H9 (cell line): ENCODE results near the gene NTN3. TPM values are rescaled to one million over a fixed set of nuclear protein-coding genes. Genes with fewer than 3 reads are reported as not detected.

Experiments
- DNase-seq: peaks from one replicate; pipeline ENCODE4 v3.0.0-alpha.2; 2017
- H2AFZ ChIP-seq: one replicate; pipeline ENCODE4 v1.6.1; 2013; ENCODE audit warnings: mild to moderate bottlenecking, low read length, control low read depth, moderate library complexity
- H2AK5ac ChIP-seq: 2 replicates; pipeline ENCODE4 v1.6.1; 2013; ENCODE audit warnings: low read length, control low read depth, mixed read lengths; ENCODE audit not compliant: insufficient read length
- H2BK120ac ChIP-seq: one replicate; pipeline ENCODE4 v1.6.1; 2013; ENCODE audit warnings: low read depth, mild to moderate bottlenecking, low read length, control low read depth, inconsistent platforms; ENCODE audit not compliant: poor library complexity, severe bottlenecking
- H2BK12ac ChIP-seq: 2 replicates; pipeline ENCODE4 v1.6.1; 2013; ENCODE audit warnings: low read length, control low read depth, mixed read lengths, low read depth; ENCODE audit not compliant: insufficient read length
- H2BK15ac ChIP-seq: 2 replicates; pipeline ENCODE4 v1.6.1; 2013; ENCODE audit warnings: low read depth, low read length, control low read depth
- H2BK20ac ChIP-seq: one replicate; pipeline ENCODE4 v1.6.1; 2013; ENCODE audit warnings: low read depth, mild to moderate bottlenecking, low read length, control low read depth, inconsistent platforms; ENCODE audit not compliant: poor library complexity, severe bottlenecking
- H2BK5ac ChIP-seq: 2 replicates; pipeline ENCODE4 v1.6.1; 2013; ENCODE audit warnings: low read length, control low read depth, mixed read lengths; ENCODE audit not compliant: insufficient read length
- H3K14ac ChIP-seq: 2 replicates; pipeline ENCODE4 v1.6.1; 2013; ENCODE audit warnings: low read length, control low read depth; ENCODE audit not compliant: insufficient read depth
- H3K18ac ChIP-seq: 2 replicates; pipeline ENCODE4 v1.6.1; 2013; ENCODE audit warnings: low read depth, mild to moderate bottlenecking, mixed read lengths, low read length, control low read depth; ENCODE audit not compliant: insufficient read length
- H3K23ac ChIP-seq: 2 replicates; pipeline ENCODE4 v1.6.1; 2013; ENCODE audit warnings: low read length, control low read depth, mixed read lengths, low read depth; ENCODE audit not compliant: insufficient read length
- H3K23me2 ChIP-seq: 2 replicates; pipeline ENCODE4 v1.6.1; 2013; ENCODE audit warnings: low read depth, mild to moderate bottlenecking, mixed read lengths, low read length, control low read depth; ENCODE audit not compliant: insufficient read length, poor library complexity, severe bottlenecking
- H3K27ac ChIP-seq: 2 replicates; pipeline ENCODE4 v1.5.1; 2013; ENCODE audit warnings: low read length, control low read depth, mixed read lengths, low read depth; ENCODE audit not compliant: insufficient read length
- H3K27me3 ChIP-seq: 2 replicates; pipeline ENCODE4 v1.6.1; 2013; ENCODE audit warnings: low read length, control low read depth, inconsistent platforms; ENCODE audit not compliant: insufficient read depth
- H3K4ac ChIP-seq: 2 replicates; pipeline ENCODE4 v1.6.1; 2013; ENCODE audit warnings: low read depth, mild to moderate bottlenecking, control low read depth, inconsistent platforms, low read length, moderate library complexity
- H3K4me1 ChIP-seq: 2 replicates; pipeline ENCODE4 v1.6.1; 2013; ENCODE audit warnings: low read length, control low read depth, inconsistent platforms; ENCODE audit not compliant: insufficient read depth
- H3K4me2 ChIP-seq: 2 replicates; pipeline ENCODE4 v1.6.1; 2013; ENCODE audit warnings: low read length, control low read depth, mixed read lengths; ENCODE audit not compliant: insufficient read length, insufficient read depth
- H3K56ac ChIP-seq: 2 replicates; pipeline ENCODE4 v1.6.1; 2013; ENCODE audit warnings: low read depth, mild to moderate bottlenecking, mixed read lengths, low read length, control low read depth; ENCODE audit not compliant: insufficient read length
- H3K79me1 ChIP-seq: 2 replicates; pipeline ENCODE4 v1.6.1; 2013; ENCODE audit warnings: low read depth, mild to moderate bottlenecking, moderate library complexity, low read length, control low read depth, inconsistent platforms; ENCODE audit not compliant: insufficient read depth, poor library complexity, severe bottlenecking
- H3K79me2 ChIP-seq: 2 replicates; pipeline ENCODE4 v1.6.1; 2013; ENCODE audit warnings: low read length, control low read depth, inconsistent platforms; ENCODE audit not compliant: insufficient read depth
- H3K9ac ChIP-seq: 2 replicates; pipeline ENCODE4 v1.6.1; 2013; ENCODE audit warnings: low read length, control low read depth, mixed read lengths; ENCODE audit not compliant: insufficient read length; ENCODE audit errors: extremely low read depth
- H3K9me3 ChIP-seq: one replicate; pipeline ENCODE4 v1.6.1; 2013; ENCODE audit warnings: low read depth, low read length, inconsistent platforms; ENCODE audit not compliant: control insufficient read depth
- H3T11ph ChIP-seq: one replicate; pipeline ENCODE4 v1.6.1; 2013; ENCODE audit warnings: mild to moderate bottlenecking, low read length, control low read depth, inconsistent platforms
- H4K20me1 ChIP-seq: one replicate; pipeline ENCODE4 v1.6.1; 2013; ENCODE audit not compliant: control insufficient read depth, insufficient read length, insufficient read depth
- H4K5ac ChIP-seq: 2 replicates; pipeline ENCODE4 v1.6.1; 2013; ENCODE audit warnings: low read depth, mild to moderate bottlenecking, mixed read lengths, low read length, control low read depth; ENCODE audit not compliant: insufficient read length
- H4K8ac ChIP-seq: replicated peaks from 2 replicates; pipeline ENCODE4 v1.6.1; 2013; ENCODE audit warnings: low read length, control low read depth, mixed read lengths, low read depth; ENCODE audit not compliant: insufficient read length
- H4K91ac ChIP-seq: 2 replicates; pipeline ENCODE4 v1.6.1; 2013; ENCODE audit warnings: low read depth, mild to moderate bottlenecking, moderate library complexity, mixed read lengths, low read length, control low read depth; ENCODE audit not compliant: insufficient read length
- H3K27ac Mint-ChIP-seq, 3 experiments: 2 replicates in 2 of 3; 3 replicates in 1 of 3; pipeline ENCODE4 v1.8.0; 2020 to 2021; ENCODE audit warnings: mixed read lengths in 3 of 3, mild to moderate bottlenecking in 1 of 3, moderate library complexity in 1 of 3
- H3K27me3 Mint-ChIP-seq: 2 replicates; pipeline ENCODE4 v1.8.0; 2021; ENCODE audit warnings: low read depth, mild to moderate bottlenecking, moderate library complexity, mixed read lengths
- H3K36me3 Mint-ChIP-seq, 3 experiments: 2 replicates in 2 of 3; 3 replicates in 1 of 3; pipeline ENCODE4 v1.8.0; 2020 to 2021; ENCODE audit warnings: low read depth in 3 of 3, mixed read lengths in 3 of 3; ENCODE audit not compliant: insufficient read depth in 1 of 3
- H3K4me1 Mint-ChIP-seq, 2 experiments: 2 replicates each; pipeline ENCODE4 v1.8.0; 2020; ENCODE audit warnings: mixed read lengths in 2 of 2
- H3K4me3 Mint-ChIP-seq, 2 experiments: 2 replicates in 1 of 2; 3 replicates in 1 of 2; pipeline ENCODE4 v1.8.0; 2020 to 2021; ENCODE audit warnings: mild to moderate bottlenecking in 2 of 2, mixed read lengths in 2 of 2, moderate library complexity in 1 of 2
- H3K9me3 Mint-ChIP-seq, 2 experiments: 2 replicates in 1 of 2; 3 replicates in 1 of 2; pipeline ENCODE4 v1.8.0; 2020; ENCODE audit warnings: mild to moderate bottlenecking in 2 of 2, mixed read lengths in 2 of 2, moderate library complexity in 1 of 2
- CTCF ChIP-seq: fragments of 200-600 bp; sonication (generic); conservative IDR thresholded peaks from 3 replicates; pipeline ENCODE4 v1.8.0; 2021; ENCODE audit warnings: antibody characterized with exemption, mild to moderate bottlenecking
- whole genome bisulfite sequencing: extraction: QIAGEN DNeasy Blood & Tissue Kit; methylation state at CpG from one replicate; pipeline ENCODE4 v1.1.7; 2013; ENCODE audit warnings: missing lambda C conversion rate, low lambda C conversion rate, mixed read lengths; ENCODE audit not compliant: insufficient read length; ENCODE audit errors: extremely low coverage; 5-methylcytosine and 5-hydroxymethylcytosine counted together
- total RNA-seq: library from RNA; stranded (reverse); gene quantifications from 2 replicates; pipeline ENCODE4 v1.2.1, GENCODE V29; 2021

NTN3 gene
- total RNA-seq, 1 experiment from 2014 or later = 1.3 TPM

DNA sequence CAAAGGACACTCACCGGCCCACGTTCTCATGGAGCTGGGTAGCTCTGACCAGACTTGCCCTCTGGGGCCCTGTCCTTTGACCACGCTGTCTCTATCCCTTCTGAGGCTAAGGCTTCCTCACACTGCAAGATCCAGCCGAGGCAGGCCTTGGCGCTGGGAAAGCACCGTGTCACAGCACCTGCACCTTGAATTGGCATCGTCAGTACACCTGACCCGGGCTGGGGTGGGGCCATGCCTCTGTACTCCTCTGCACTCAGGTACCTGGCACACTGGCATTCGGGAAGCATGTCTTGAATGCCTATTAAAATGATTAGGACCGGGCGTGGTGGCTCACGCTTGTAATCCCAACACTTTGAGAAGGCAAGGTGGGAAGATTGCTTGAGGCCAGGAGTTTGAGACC lies 9.9 kb downstream of the NTN3 start:
- Histone ChIP-seq H2BK20ac (no peak overlapping the region), H4K8ac (no peak overlapping the region), H3K79me2 (no peaks in the 10 kb centered on the region; the same call in 1 of the 2 replicates), H3K18ac (no peak overlapping the region), H4K5ac (no peak overlapping the region), H2AK5ac (no peak overlapping the region), H4K91ac (no peak overlapping the region), H3K23ac (no peak overlapping the region), H4K20me1 (peaks cover 4% of the 10 kb centered on the region), H3T11ph (no peak overlapping the region), H2BK15ac (no peak overlapping the region), H2AFZ (no peak overlapping the region), H3K14ac (no peak overlapping the region), H3K9ac (no peak overlapping the region), H3K9me3 (no peaks in the 10 kb centered on the region), H3K4me1 (no peaks in the 10 kb centered on the region), H3K27ac (no peak overlapping the region), H2BK12ac (no peak overlapping the region), H3K79me1 (no peaks in the 10 kb centered on the region), H3K27me3 (no peaks in the 10 kb centered on the region), H3K4me2 (no peak overlapping the region), H2BK5ac (no peak overlapping the region), H2BK120ac (no peak overlapping the region), H3K23me2 (no peaks in the 10 kb centered on the region), H3K4ac (no peak overlapping the region), H3K56ac (no peak overlapping the region)
- DNase-seq = no peak
- H3K4me1 Mint-ChIP-seq = peaks cover 7 to 9% of the 10 kb centered on the region in 2 experiments; a peak in 3 of 4 replicates
- H3K27ac Mint-ChIP-seq = no peak overlapping the region
- TF ChIP-seq CTCF = no peak
- no peak overlapping the region for H3K4me3 Mint-ChIP-seq
- H3K9me3 Mint-ChIP-seq = no peaks in the 10 kb centered on the region
- H3K36me3 Mint-ChIP-seq = no peaks in the 10 kb centered on the region; a peak in 1 of 7 replicates
- no CpG with 5 or more reads among the region's 12 CpGs for WGBS
- H3K27me3 Mint-ChIP-seq = peaks cover 14% of the 10 kb centered on the region
